ENCODE data around the gene CFAP54.
A peak's percentile ranks its signal among the peaks of the same experiment; 100 is the strongest.

The CFAP54 gene

DNA sequence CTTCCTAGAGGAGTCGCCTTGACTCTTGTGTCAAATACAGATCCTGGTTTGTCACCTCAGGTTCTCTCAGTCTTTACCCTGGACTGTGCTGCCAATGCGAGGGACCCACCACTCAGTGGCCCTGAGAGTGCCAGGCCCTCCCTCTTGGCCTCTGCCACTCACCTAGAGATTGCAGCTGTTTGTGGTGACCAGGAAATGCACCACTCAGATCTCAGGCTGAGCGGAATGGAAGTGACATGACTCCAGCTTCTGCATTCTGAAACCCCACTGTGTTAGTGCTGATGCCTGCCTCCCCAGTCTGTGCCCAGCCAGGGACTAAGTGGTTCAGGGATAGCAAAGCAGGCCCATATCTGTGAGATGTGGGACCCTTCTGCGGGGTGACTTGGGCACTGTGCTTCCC lies 389.9 kb downstream of the CFAP54 start:
- DNase-seq (ENCODE audit: extremely low read depth in 1 of 2, low read depth in 1 of 2): no peak

DNA sequence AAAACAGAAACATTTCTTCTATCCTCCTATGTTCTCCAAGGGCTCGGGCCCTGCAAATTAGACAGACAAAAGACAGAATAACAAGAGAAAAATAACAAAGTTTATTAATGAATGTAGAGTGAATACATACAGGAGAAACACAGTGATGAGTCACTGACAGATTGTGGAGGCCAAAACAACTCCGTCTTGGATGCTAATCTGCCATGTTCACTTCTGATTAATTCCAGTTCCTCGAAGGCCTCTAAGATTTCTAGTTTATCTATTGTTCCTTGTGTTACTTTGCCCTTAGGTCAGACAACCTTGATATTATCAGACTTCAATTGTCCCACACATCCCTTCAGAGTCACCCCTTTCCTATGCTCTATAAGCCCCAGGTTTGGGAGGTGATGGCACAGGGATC lies 390.8 kb downstream of the CFAP54 start:
- DNase-seq (ENCODE audit: extremely low read depth in 1 of 2, low read depth in 1 of 2): no peak

DNA sequence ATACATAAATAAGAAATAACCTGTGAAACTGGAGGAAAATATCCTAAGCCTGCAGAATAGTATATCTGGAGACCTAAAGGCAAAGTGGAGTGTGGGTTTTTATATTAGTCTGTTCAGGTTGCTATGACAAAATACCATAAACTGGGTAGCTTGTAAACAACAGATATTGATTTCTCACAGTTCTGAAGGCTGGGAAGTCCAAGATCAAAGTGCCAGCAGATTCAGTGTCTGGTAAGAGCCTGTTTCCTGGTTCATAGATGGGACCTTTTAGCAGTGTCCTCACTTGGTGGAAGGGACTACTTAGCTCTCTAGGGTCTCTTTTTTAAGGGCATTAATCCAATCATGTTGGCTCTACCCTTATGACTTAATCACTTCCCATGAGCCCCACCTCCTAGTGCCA lies 392.2 kb downstream of the CFAP54 start:
- no peak for DNase-seq (ENCODE audit: extremely low read depth in 1 of 2, low read depth in 1 of 2)

DNA sequence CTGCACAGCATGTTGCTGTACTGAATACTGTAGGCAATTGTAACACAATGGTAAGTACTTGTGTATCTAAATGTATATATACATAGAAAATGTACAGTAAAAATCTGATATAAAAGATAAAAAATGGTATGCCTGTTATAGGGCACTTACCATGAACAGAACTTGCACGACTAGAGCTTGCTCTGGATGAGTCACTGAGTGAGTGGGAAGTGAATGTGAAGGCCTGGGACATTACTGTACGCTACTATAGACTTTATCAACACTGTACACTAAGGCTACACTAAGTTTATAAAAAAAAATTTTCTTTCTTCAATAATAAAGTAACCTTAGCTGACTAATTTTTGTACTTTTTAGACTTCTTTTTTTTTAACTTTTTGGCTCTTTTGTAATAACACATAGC lies 393.5 kb downstream of the CFAP54 start:
- no peak for DNase-seq (ENCODE audit: extremely low read depth in 1 of 2, low read depth in 1 of 2)

DNA sequence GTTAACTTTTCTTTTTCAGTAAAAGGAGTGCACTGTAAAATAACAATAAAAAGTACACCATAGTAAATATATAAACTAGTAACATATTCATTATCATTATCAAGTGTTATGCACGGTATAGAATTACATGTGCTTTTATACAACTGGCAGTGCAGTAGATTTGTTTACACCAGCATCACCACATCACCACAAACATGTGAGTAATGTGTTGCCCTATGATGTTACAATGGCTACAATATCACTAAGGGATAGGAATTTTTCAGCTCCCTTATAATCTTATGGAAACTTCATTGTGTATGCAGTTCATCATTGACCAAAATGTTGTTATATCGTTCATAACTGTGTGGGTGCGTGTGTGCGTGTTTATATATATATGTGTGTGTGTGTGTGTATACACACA lies 394.2 kb downstream of the CFAP54 start:
- DNase-seq (ENCODE audit: extremely low read depth in 1 of 2, low read depth in 1 of 2): no peak

DNA sequence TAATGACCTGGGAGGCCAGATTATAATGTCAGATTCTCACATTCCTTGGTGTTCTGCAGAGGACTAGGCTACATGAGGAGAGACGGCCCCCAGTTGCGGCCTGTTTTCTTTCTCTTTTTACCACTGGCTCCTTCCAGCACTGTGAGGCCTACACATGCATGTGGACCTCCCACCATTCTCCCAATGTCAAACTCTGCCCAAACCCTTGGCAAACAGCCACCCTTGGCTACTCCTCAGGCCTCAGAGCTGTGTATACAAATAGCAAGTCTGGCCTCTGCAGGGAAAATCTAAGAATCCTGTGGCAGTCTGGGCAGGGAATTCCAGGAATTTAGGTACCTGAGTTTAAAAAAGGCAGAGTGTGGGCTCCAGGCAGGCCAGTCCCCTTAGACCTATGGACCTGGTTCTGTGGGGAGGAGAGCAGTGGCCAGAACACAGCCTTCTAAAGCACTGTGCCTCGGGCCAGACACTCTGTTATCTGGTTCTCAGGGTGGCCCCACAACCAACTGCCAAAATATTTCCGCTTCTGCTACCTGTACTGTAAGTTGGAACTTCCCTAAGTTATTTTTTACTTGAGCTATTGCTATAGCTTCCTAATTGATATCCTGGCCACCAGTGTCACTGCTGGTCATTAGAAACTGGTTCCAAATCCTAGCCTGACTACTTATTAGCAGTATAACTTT lies 397.8 kb downstream of the CFAP54 start:
- DNase-seq (ENCODE audit: extremely low read depth in 1 of 2, low read depth in 1 of 2): no peak

DNA sequence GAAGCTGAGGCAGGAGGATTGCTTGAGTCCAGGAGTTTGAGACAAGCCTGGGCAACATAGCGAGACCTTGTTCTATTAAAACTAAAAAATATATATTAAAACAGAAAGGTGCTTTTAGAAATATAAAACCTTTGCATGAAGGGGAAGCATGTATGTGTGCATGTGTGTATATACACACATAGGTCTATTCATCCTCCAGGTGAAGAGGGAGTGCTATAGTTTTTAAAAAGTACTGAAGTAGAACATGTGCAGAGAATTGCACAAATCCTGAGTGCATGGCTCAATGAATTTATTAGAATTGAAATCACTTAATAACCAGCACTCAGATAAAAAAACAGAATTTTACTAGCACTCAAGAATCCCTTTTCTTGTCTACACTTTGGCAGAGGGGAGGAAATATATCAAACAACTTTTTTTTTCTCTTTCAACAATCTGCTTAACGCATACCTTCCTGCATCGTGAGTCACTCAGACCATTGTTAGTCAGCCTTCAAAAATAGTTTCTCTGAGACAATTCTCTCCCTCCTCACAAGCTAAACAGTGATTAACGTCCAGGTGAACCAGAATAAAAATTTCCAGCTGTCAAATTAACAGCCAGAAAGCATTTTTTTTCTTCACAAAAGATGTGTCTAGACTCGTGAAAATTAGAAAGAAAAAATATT lies 400.0 kb downstream of the CFAP54 start:
- DNase-seq (ENCODE audit: extremely low read depth in 1 of 2, low read depth in 1 of 2): no peak

DNA sequence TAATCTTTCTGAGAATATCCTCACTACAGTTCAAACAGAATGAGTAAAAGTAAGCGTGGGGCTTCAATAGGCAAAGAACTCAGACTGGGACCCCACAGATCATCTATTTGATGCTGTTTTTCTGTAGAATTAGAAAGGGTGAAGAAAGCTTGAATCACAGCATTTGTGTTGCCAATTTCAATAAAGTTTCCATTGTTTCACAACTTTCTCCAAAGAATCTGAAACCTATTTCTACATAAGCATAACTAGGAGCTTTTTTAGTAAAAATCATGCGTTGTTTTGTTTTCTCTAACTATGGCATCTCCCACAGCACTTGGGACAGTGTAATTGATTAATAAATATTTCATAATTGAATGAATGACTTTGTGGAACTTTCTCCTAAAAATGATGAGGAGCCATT lies 401.0 kb downstream of the CFAP54 start:
- no peak for DNase-seq (ENCODE audit: extremely low read depth in 1 of 2, low read depth in 1 of 2)

DNA sequence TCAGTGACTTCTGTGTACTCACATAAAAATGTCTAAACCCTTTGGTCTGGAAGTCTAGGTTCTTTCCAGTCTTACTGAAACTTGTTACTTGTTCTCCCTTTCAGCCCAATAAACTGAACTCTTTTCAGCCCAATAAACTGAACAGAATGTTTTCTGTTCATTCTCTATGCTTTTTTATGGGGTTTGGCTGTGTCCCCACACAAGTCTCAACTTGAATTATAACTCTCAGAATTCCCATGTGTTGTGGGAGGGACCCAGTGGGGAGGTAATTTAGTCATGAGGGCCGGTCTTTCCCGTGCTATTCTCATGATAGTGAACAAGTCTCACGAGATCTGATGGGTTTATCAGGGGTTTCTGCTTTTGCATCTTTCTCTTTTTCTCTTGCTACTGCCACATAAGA lies 402.7 kb downstream of the CFAP54 start:
- no peak for DNase-seq (ENCODE audit: extremely low read depth in 1 of 2, low read depth in 1 of 2)

DNA sequence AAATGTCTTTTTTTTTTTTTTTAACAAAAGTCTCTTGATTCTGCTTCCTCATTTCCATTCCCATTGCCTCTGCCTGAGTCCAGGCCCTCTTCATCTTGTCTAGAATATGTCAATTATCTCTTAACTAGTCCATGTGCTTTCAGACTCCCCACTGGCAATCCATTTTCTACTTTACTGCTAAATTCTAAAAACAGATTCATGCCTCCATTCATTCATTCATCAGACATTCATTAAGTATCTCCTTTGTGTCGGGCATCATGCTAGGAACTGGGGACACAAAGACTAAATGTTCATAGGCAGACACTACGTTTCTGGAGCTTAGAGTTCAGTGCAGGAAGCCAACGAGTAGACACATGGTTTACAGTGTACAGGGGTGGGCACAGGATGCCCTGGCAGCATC lies 408.0 kb downstream of the CFAP54 start:
- no peak for DNase-seq (ENCODE audit: extremely low read depth in 1 of 2, low read depth in 1 of 2)

DNA sequence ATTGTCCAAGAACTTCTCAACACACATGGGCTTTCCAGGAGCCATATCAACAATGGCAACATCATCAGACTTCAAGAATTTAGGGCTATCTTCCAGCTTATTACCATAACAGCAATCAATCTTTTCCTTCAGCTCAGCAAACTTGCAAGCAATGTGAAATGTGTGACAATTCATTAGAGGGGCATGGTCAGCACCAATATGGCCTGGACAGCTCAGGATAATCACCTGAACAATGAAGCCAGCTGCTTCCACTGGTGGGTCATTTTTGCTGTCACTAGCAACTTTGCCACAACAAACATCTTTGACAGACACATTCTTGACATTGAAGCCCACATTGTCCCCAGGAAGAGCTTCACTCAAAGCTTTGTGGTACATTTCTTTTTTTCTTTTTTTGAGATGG lies 411.8 kb downstream of the CFAP54 start:
- no peak for DNase-seq (ENCODE audit: extremely low read depth in 1 of 2, low read depth in 1 of 2)

DNA sequence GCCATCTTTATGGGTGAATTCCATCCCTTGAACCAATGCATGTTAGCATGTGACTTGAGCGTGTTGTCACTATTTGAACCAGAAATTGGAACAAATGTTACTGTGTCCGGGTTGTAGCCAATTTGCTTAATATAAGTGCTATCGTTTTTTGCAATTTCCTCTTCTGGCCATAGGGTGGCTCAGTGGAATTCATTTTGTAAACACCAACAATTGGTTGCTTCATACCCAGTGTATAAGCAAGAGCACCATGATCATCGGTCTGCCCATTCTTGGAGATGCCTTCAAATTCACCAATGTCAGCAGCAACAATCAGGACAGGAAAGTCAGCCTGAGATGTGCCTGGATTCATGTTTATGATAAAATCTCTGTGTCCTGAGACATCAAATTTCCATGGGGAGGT lies 412.7 kb downstream of the CFAP54 start:
- DNase-seq (ENCODE audit: extremely low read depth in 1 of 2, low read depth in 1 of 2): no peak

DNA sequence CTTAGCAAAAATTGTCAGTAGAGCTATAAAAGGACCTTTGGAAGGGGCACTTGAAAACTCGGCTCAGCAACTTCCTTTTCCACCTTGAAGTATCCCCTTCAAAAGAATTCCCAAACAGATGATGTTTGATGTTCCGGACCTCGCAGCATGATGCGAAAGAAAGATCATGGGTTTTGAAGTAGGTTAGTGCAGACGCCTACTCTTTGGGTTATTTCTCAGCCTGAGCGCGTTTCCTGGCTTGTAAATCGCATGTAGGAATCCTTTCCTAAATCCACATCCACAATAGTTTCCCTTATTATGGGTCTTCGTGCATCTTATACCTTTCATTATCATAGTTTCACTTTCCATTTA lies 417.1 kb downstream of the CFAP54 start:
- no peak for DNase-seq (ENCODE audit: extremely low read depth in 1 of 2, low read depth in 1 of 2)

DNA sequence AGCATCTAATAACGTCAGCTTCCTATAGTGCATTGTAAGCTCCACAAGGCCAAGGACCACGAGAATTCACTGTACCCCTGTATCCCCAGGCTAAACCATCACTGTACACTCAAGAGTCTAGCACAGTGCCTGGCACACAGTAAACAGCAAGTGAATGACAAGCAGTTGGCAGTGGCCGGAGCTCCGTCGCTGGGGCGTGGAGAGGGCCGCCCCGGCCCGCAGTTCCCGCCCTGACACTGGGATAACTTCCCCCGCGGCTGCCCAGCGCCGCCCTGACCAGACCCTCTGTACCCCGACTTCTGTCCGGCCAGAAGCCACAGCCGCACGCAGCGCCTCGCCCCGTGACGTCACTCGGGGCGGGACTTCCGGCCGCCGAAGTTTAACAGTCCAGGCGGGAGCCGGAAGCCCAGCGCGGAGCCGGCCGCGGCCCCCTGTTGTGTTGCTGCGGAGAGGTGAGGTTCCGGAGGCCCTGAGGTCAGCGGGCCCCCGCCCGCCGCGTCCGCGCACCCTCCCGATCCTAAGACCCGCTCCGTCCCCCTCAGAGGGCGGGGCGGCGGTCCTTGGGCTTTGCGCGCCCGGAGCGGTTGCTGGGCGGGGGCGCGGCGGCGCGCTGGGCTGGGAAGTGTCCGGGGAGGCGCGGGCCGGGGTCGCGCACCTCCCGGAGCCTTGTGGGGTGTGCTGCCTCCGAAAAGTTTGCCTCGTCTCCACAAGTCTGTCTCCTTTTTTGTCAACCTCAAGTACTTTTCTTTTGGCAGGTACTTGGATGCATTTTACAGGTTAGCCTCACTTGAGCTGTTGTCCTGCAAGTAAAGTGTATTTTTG lies 417.7 kb downstream of the CFAP54 start, which contains the start of gene NEDD1:
NEDD1 (plus strand) TSS at position 409 of the 822 bp plus-strand sequence. CDS start 2,503 bp downstream, outside the sequence.
- peak; percentile 32 to 78 for DNase-seq (ENCODE audit: extremely low read depth in 1 of 2, low read depth in 1 of 2)

DNA sequence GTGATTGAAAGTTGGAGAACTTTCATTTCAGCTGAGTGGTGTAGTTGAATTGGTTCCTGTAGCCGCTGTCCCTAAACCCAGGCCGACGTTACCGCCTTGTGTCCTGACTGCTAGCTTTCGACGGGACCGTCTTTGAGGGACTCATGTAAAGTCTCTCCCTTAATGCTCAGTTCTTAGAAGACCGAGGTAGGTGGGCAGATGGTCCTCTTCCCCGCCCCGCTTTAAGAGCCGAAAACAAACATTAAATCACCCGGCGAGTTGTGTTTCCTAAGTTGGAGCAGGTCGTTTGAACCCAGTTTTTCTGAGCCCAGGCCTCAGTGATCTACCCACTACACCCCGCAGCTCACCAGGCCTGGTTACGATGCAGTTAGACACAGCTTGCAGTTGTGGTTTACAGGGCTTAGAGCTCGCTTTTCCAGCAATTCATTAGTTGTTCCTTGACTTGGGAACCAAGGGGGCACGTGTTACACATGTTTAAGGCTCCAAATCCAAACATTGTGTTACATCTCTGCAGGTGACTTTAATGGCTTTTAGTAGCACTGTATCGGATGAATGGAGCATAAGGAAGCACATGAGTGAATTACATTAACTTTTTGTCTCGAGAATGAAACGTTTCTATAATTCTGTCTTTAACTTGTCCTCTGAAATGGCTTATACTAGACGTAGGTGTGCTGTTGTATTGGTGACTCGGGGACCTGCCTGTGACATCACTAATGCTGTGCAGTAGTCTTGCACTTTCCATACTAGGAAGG lies 418.5 kb downstream of the CFAP54 start:
- DNase-seq (ENCODE audit: extremely low read depth in 1 of 2, low read depth in 1 of 2): no peak

DNA sequence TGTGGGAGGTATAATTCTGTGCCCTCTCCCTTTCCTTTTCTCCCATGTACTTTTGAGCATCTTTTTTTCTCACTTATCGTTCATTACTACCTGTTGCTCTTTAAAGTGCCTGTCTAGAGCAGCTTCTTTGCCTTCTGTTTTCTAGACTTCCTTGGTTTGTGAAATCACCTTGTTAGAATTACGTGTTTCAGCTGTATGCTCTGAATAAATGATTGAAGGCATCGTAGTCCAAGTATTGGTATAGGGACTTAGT lies 419.0 kb downstream of the CFAP54 start:
- no peak for DNase-seq (ENCODE audit: extremely low read depth in 1 of 2, low read depth in 1 of 2)

DNA sequence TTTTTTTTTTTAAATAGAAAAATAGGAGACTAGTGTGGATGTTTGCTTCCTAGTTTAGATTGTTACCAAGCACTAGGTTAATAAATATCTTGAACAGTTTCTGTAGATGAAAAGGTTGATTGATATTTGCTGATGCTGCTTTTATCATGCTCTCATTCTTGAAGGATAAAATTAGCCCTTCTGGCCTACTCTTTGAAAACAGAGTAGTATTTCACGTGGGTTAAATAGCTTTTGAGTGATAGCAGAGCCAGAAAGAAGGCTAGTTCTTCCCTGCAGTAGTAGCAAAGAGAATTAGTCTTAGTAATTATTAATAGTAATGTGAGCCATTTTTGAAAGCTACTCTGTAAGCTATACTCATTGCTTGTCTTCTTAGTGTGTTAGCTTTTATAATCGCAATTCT lies 422.9 kb downstream of the CFAP54 start:
- no peak for DNase-seq (ENCODE audit: extremely low read depth in 1 of 2, low read depth in 1 of 2)

DNA sequence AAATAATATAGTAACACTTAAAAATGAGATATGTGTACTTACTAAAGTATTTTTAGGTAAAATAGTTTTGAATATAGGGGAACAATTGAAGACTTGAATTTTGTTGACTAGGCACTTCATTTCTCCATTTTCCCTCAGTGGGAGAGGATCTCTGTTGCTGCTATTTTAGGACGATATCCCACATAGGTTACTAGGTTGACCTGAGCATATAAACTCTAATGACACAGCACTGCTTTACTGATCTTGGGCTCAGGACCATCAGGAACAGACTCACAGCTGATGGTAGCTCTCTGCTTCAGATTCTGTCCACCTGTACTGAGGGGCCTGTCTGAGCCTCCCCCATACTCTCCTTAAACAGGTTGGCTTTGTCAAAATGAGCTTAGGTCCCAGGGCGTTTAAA lies 423.6 kb downstream of the CFAP54 start:
- no peak for DNase-seq (ENCODE audit: extremely low read depth in 1 of 2, low read depth in 1 of 2)

DNA sequence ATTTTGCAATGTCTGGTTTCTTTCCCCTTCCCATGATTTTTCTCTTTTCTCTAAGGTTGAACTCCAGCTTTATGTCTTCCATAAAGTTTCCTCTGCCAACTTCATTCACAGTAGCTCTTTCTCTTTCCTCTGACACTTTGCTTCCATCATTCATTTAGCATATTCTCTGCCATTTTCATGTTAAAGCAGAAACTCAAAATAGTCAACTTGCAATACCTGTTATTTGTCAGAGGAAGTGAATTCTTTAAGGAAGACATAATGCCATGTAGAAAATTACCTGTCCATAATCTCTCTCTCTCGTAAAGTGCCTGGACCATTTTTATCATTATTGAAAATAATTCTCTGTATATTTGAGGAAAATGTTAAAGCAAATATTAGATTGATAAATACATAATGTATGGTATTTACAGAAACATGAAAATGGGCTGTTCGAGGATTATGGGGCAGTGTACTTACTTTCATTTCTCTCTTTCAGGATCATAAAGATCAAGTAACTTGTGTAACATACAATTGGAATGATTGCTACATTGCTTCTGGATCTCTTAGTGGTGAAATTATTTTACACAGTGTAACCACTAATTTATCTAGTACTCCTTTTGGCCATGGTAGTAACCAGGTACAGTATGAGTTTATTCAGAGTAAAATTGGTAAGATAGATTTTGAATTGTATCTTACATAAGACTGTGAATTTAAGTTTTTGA lies 430.3 kb downstream of the CFAP54 start:
- no peak for DNase-seq (ENCODE audit: extremely low read depth in 1 of 2, low read depth in 1 of 2)
